ENCODE data around the gene SCG3. TPM values are rescaled to one million over a fixed set of nuclear protein-coding genes. Genes with fewer than 3 reads are reported as not detected.

The SCG3 gene
- polyA plus RNA-seq, 1 donor (not counting 4 experiments of a cell fraction or from before 2014, with no cell fraction given) = not detected

DNA sequence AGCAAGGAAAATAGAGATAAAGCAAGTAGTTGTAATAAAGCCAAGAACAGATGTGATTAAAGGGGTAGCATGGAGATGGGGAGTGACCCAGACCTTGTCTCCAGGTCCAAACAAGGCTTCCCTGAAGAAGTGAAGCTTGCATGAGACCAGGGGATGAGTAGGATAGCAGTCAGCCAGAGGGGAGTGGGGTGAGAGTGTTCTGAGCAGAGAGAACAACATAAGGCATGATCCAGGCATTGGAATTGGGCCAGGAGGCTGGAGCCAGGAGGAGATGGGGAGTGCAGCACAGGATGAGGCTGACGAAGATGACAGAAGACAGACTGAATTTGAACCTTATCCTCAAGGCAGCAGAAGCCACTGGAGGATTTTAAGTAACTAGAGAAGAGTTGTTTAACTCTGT is 77.3 kb downstream of the SCG3 start:
- Histone ChIP-seq H3K4me3 (ENCODE audit: control insufficient read depth in 2 of 3, extremely low read depth in 1 of 3, insufficient read depth in 2 of 3, low read depth in 1 of 3, low read length in 3 of 3) (no peak overlapping the region), H3K9me1 (ENCODE audit: control insufficient read depth, extremely low read depth, insufficient read depth, low read length) (no peaks in the 10 kb centered on the region), H3K4me2 (ENCODE audit: control insufficient read depth, extremely low read depth, insufficient read depth, low read depth, low read length) (no peak overlapping the region), H3K9me3 (ENCODE audit: control insufficient read depth, low read depth, low read length) (no peaks in the 10 kb centered on the region), H3K36me3 (ENCODE audit: control insufficient read depth in 2 of 2, extremely low read depth in 1 of 2, insufficient read depth in 2 of 2, low read length in 2 of 2) (no peaks in the 10 kb centered on the region), H3K4me1 (ENCODE audit: control insufficient read depth, extremely low read depth, insufficient read depth, low read length) (no peaks in the 10 kb centered on the region), H3K79me2 (ENCODE audit: control insufficient read depth, insufficient read depth, low read length) (no peaks in the 10 kb centered on the region), H3K27ac (ENCODE audit: control insufficient read depth, insufficient read depth, low read length) (no peak overlapping the region), H4K20me1 (ENCODE audit: control insufficient read depth, extremely low read depth, insufficient read depth, low read length) (no peaks in the 10 kb centered on the region), H3K9ac (ENCODE audit: control insufficient read depth, extremely low read depth, insufficient read depth, low read length) (no peak overlapping the region), H2AFZ (ENCODE audit: control insufficient read depth, low read length) (no peak overlapping the region), H3K27me3 (ENCODE audit: control insufficient read depth, extremely low read depth, insufficient read depth, low read length) (no peaks in the 10 kb centered on the region)
- FAIRE-seq (no peak), DNase-seq (ENCODE audit: low read depth, low spot score) (no peak)
- TF ChIP-seq CTCF (optimal IDR thresholded peaks at IDR 0.05 in 1 of 3, IDR thresholded peaks at IDR 0.05 in 1 of 3, conservative IDR thresholded peaks at IDR 0.05 in 1 of 3; ENCODE audit: extremely low read depth in 1 of 3, insufficient read depth in 2 of 3, low read length in 3 of 3) = no peak
- TF ChIP-seq EZH2 (IDR thresholded peaks at IDR 0.05; ENCODE audit: low read length) = no peak
- dilution Hi-C loops (cut with MboI; ENCODE audit: extremely low pct_ligation_motif_present, low sequenced_read_pairs) = no loop called here

DNA sequence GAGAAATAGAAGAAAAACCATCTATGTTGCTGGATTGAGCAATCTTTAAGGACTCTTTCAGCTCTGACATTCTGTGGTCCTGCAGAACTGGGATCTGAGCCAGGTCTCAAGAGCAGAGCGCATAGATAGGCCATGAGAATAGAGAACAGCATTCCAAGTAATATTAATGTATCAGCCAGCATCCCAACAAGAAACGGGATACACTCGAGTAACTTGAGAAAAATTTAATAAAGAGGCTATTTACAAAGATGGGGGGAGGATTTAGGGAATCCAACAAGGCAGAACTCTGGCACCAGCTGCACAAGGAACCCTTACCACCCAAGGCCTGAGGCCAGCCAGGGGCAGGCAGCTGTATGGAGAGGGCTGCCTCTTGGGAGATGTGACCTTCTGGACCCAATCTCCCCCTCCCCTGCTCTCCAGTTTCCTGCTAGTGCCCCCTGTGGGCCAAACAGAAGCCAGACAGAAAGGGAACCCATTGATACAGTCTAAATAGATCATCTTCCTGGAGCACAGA is 78.3 kb downstream of the SCG3 start:
- FAIRE-seq (no peak), DNase-seq (ENCODE audit: low read depth, low spot score) (no peak)
- Histone ChIP-seq H3K9me1 (ENCODE audit: control insufficient read depth, extremely low read depth, insufficient read depth, low read length) (no peaks in the 10 kb centered on the region), H4K20me1 (ENCODE audit: control insufficient read depth, extremely low read depth, insufficient read depth, low read length) (no peaks in the 10 kb centered on the region), H3K27ac (ENCODE audit: control insufficient read depth, insufficient read depth, low read length) (no peak overlapping the region), H3K4me2 (ENCODE audit: control insufficient read depth, extremely low read depth, insufficient read depth, low read depth, low read length) (no peak overlapping the region), H3K27me3 (ENCODE audit: control insufficient read depth, extremely low read depth, insufficient read depth, low read length) (no peaks in the 10 kb centered on the region), H3K9me3 (ENCODE audit: control insufficient read depth, low read depth, low read length) (no peaks in the 10 kb centered on the region), H3K79me2 (ENCODE audit: control insufficient read depth, insufficient read depth, low read length) (no peaks in the 10 kb centered on the region), H3K4me1 (ENCODE audit: control insufficient read depth, extremely low read depth, insufficient read depth, low read length) (no peaks in the 10 kb centered on the region), H2AFZ (ENCODE audit: control insufficient read depth, low read length) (no peak overlapping the region), H3K9ac (ENCODE audit: control insufficient read depth, extremely low read depth, insufficient read depth, low read length) (no peak overlapping the region), H3K4me3 (ENCODE audit: control insufficient read depth in 2 of 3, extremely low read depth in 1 of 3, insufficient read depth in 2 of 3, low read depth in 1 of 3, low read length in 3 of 3) (no peak overlapping the region), H3K36me3 (ENCODE audit: control insufficient read depth in 2 of 2, extremely low read depth in 1 of 2, insufficient read depth in 2 of 2, low read length in 2 of 2) (no peaks in the 10 kb centered on the region)
- peak; percentile 8 to 26 (median 8) for TF ChIP-seq CTCF (optimal IDR thresholded peaks at IDR 0.05 in 1 of 3, IDR thresholded peaks at IDR 0.05 in 1 of 3, conservative IDR thresholded peaks at IDR 0.05 in 1 of 3; ENCODE audit: extremely low read depth in 1 of 3, insufficient read depth in 2 of 3, low read length in 3 of 3)
- no peak for TF ChIP-seq EZH2 (IDR thresholded peaks at IDR 0.05; ENCODE audit: low read length)
- dilution Hi-C loops (cut with MboI; ENCODE audit: extremely low pct_ligation_motif_present, low sequenced_read_pairs) = no loop called here
